Heart left ventricle (tissue), 13 donors: ENCODE measurements around the gene FXYD5.

Source experiments
- POLR2A ChIP-seq, 2 donors: fragments of 450-650 bp; IDR thresholded peaks; one replicate each; pipeline ENCODE4 v1.6.1; 2017; ENCODE audit warnings: antibody characterized with exemption in 2 of 2, mild to moderate bottlenecking in 2 of 2, moderate library complexity in 2 of 2
- TF ChIP-seq, protein P1 (sequence below), 12 donors: fragments of 200-600 bp; sonication (generic) in 4 of 12; IDR thresholded peaks; one replicate each; pipeline versions ENCODE4 v1.5.0 to v1.8.0; 2018 to 2022; ENCODE audit warnings: antibody characterized with exemption in 12 of 12, mild to moderate bottlenecking in 5 of 12
- donor health status: ischemic (EF 13 %, LVEDD 7.1; RV severe dilation, severe dysfunction).
- donor health status: DM: no; HTN: yes; CAD: no.
- donor health status: DM: no; HTN: no; CAD: no.
- donor health status: ischemic (EF 25% LVEDD 6.9; RV normal size, moderate dysfunction).
- donor health status: ischemic (EF 25% LVEDD 5.7; RV mildly dilated, moderate dysfunction).
- donor health status: ischemic (EF 35%, LVEDD 5.7; RV mildly dilated, moderate dysfunction).
- donor health status: nonischemic (EF 11% LVEDD 7.7; RV severe dilation, severe dysfunction).
- donor health status: DM: yes; HTN: yes; CAD: no.
- donor health status: PGD.
- donor health status: ischemic (EF 29% LVEDD 5.4; RV normal size, mild dysfunction).
- donor health status: nonischemic (EF 23%, LVEDD 6.1; RV moderate dilation, normal function).

DNA sequence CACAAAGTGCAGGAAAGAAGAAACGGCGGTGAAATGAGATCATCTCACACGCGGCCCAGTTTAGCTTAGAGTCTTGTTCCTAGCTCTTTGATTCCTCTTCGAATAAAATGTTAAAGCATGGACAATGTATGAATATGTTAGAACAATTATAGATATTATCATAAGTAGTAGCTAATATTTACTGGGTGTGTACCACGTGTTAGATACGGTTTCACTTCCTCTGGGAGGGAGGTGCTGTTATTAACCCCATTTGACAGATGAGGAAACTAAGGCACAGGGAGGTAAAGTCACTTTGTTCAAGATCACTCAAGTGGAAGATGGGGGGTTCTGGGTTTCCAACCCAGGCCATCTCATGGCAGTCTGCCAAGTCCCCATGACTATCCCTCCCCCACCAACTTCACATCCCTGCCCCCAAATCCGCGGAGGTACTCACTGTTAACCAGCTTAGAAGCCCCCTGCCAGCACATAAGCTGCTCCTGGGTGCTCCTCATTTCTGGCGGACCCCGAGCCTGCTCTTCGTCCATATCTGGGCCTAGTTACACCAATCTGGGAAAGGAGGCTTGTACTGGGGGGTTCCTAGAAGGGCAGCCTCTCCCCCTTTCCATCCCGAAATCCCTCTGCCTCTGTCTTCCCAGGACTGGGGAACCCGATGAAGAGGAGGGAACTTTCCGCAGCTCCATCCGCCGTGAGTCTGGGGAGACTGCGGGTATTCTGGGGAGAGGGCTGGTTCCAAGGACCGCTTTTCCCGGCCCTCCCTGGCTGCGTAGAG is 12.5 kb upstream of the FXYD5 start:
- TF ChIP-seq POLR2A (IDR thresholded peaks at IDR 0.05), result no peak
- TF ChIP-seq, protein P1, sequence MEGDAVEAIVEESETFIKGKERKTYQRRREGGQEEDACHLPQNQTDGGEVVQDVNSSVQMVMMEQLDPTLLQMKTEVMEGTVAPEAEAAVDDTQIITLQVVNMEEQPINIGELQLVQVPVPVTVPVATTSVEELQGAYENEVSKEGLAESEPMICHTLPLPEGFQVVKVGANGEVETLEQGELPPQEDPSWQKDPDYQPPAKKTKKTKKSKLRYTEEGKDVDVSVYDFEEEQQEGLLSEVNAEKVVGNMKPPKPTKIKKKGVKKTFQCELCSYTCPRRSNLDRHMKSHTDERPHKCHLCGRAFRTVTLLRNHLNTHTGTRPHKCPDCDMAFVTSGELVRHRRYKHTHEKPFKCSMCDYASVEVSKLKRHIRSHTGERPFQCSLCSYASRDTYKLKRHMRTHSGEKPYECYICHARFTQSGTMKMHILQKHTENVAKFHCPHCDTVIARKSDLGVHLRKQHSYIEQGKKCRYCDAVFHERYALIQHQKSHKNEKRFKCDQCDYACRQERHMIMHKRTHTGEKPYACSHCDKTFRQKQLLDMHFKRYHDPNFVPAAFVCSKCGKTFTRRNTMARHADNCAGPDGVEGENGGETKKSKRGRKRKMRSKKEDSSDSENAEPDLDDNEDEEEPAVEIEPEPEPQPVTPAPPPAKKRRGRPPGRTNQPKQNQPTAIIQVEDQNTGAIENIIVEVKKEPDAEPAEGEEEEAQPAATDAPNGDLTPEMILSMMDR (IDR thresholded peaks at IDR 0.05), result no peak
